Panc1 (cell line): ENCODE measurements around the gene RIMBP2. TPM values are rescaled to one million over a fixed set of nuclear protein-coding genes. Genes with fewer than 3 reads are reported as not detected.

Source experiments
- ATAC-seq: fragments of 200-7000 bp; cut with Tn5 transposase; 2 replicates; pipeline ENCODE4 v1.9.1; 2020; ENCODE audit warnings: mild to moderate bottlenecking, moderate library complexity
- BruUV-seq: library from RNA; stranded (reverse); fragments of 400-500 nt; replicated peaks from 2 replicates; lab custom pipeline; 2021; lab: Mats Ljungman, UMichigan
- CTCF ChIA-PET: fragments of 300-600 bp; sonication (Branson Sonifier 250); formaldehyde crosslinking; loops from one replicate; lab custom pipeline; 2022; ENCODE audit warnings: antibody characterized with exemption; lab: Charles Lee
- POLR2A ChIA-PET: fragments of 300-600 bp; sonication (Branson Sonifier 250); formaldehyde crosslinking; loops from one replicate; lab custom pipeline; 2022; ENCODE audit warnings: antibody characterized with exemption; lab: Charles Lee
- DNase-seq: peaks from one replicate; pipeline ENCODE4 v3.0.0-alpha.2; 2010; ENCODE audit warnings: low read depth, low spot score
- H3K27ac ChIP-seq: 2 replicates; pipeline ENCODE4 v1.5.1; 2011; ENCODE audit warnings: mild to moderate bottlenecking, low read length, inconsistent platforms
- H3K27me3 ChIP-seq: fragments of 200-500 bp; sonication (Bioruptor generic); 2 replicates; pipeline ENCODE4 v1.6.0; 2014; ENCODE audit warnings: low read length, inconsistent platforms; ENCODE audit not compliant: control insufficient read depth, insufficient read depth
- H3K36me3 ChIP-seq: fragments of 200-500 bp; sonication (Bioruptor generic); 2 replicates; pipeline ENCODE4 v1.5.1; 2014; ENCODE audit warnings: inconsistent platforms, mild to moderate bottlenecking, low read length, moderate library complexity; ENCODE audit not compliant: control insufficient read depth, insufficient read depth
- H3K4me1 ChIP-seq: 2 replicates; pipeline ENCODE4 v1.5.1; 2011; ENCODE audit warnings: inconsistent platforms, mild to moderate bottlenecking, low read length, moderate library complexity; ENCODE audit not compliant: control insufficient read depth, insufficient read depth
- H3K4me3 ChIP-seq, 2 experiments: 2 replicates each; pipeline ENCODE4 v1.5.1; 2011 to 2012; ENCODE audit warnings: low read depth in 2 of 2, low read length in 2 of 2, mild to moderate bottlenecking in 2 of 2, inconsistent platforms in 1 of 2, moderate library complexity in 1 of 2
- H3K9me3 ChIP-seq: fragments of 200-500 bp; sonication (Bioruptor generic); 2 replicates; pipeline ENCODE4 v1.5.1; 2014; ENCODE audit warnings: low read depth, mild to moderate bottlenecking, inconsistent platforms, low read length, moderate library complexity; ENCODE audit not compliant: control insufficient read depth, insufficient read depth
- POLR2AphosphoS5 ChIP-seq: IDR thresholded peaks from 2 replicates; pipeline ENCODE4 v1.6.1; 2012; ENCODE audit warnings: mild to moderate bottlenecking, low read depth, low read length, moderate library complexity
- SIN3A ChIP-seq: IDR thresholded peaks from 2 replicates; pipeline ENCODE4 v1.6.1; 2012; ENCODE audit warnings: low read depth, mild to moderate bottlenecking, low read length, moderate library complexity, borderline replicate concordance; ENCODE audit not compliant: insufficient read depth
- TCF7L2 ChIP-seq: IDR thresholded peaks from 2 replicates; pipeline ENCODE4 v1.6.1; 2011; ENCODE audit warnings: mild to moderate bottlenecking, low read depth, low read length, inconsistent platforms
- in situ Hi-C: cut with HindIII; loops from 2 replicates; pipeline ENCODE4 v1.10.0; 2016; ENCODE audit warnings: low sequenced_read_pairs, low pct_unique_long_range_greater_than_20kb
- intact Hi-C: fragments of 100-400 bp; cut with micrococcal nuclease; formaldehyde crosslinking; loops from one replicate; pipeline ENCODE4 v1.10.0; 2022; ENCODE audit not compliant: unreplicated experiment
- total RNA-seq: library from RNA; stranded (reverse); gene quantifications from one replicate; pipeline ENCODE4 v1.2.1, GENCODE V29; 2021; ENCODE audit not compliant: unreplicated experiment
- TF ChIP-seq, protein P1 (sequence below), 2 experiments: IDR thresholded peaks; 2 replicates each; pipeline ENCODE4 v1.6.1; 2011 to 2012; ENCODE audit warnings: low read depth in 2 of 2, control low read depth in 1 of 2, low read length in 1 of 2, mild to moderate bottlenecking in 1 of 2, moderate library complexity in 1 of 2; ENCODE audit not compliant: insufficient read depth in 1 of 2
- TF ChIP-seq, protein P2 (sequence below): fragments of 450-650 bp; IDR thresholded peaks from 2 replicates; pipeline ENCODE4 v1.5.1; 2017; ENCODE audit warnings: mild to moderate bottlenecking

Gene RIMBP2
- total RNA-seq, 1 experiment from 2014 or later, result not detected

DNA sequence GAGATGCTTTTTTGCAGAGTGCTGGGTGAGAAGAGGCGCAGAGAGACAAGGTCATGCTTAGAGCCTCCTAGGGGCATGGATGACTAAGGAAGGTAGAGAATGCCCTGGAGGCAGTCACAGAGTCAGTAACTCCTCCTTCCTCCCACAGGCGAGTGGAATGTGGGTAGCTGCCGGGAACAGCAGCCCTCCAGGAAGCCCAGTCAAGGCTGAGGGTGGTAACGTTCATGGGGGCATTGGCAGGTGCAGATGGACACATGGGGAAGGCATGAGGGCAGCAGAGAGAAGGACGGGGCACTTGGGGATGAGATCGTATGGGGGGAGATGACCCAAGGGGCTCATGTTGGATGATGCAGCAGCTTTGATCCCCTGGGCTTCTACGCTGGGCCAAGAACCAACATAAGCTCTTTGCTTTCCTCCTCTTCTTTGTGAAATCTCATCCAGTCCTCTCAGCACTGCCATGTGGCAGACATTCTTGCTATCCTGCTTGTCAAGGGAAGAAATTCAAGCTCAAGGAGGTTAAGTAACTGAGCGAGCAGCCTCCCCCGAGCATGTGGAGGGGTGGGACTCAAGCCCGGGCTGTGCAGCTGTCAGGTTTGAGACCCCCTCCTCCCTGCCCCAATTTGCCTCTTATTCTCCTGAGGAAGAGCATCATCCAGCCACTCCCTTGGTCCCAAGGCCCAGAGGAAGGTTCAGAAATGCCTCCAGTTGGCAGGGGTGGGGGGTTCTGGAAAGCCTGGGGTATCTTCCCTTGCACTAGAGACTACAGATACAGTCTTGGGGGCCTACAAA, 190.5 kb downstream of the RIMBP2 start:
- TF ChIP-seq POLR2AphosphoS5, result no peak
- no peak for TF ChIP-seq SIN3A
- TF ChIP-seq TCF7L2, result no peak
- TF ChIP-seq, protein P1, sequence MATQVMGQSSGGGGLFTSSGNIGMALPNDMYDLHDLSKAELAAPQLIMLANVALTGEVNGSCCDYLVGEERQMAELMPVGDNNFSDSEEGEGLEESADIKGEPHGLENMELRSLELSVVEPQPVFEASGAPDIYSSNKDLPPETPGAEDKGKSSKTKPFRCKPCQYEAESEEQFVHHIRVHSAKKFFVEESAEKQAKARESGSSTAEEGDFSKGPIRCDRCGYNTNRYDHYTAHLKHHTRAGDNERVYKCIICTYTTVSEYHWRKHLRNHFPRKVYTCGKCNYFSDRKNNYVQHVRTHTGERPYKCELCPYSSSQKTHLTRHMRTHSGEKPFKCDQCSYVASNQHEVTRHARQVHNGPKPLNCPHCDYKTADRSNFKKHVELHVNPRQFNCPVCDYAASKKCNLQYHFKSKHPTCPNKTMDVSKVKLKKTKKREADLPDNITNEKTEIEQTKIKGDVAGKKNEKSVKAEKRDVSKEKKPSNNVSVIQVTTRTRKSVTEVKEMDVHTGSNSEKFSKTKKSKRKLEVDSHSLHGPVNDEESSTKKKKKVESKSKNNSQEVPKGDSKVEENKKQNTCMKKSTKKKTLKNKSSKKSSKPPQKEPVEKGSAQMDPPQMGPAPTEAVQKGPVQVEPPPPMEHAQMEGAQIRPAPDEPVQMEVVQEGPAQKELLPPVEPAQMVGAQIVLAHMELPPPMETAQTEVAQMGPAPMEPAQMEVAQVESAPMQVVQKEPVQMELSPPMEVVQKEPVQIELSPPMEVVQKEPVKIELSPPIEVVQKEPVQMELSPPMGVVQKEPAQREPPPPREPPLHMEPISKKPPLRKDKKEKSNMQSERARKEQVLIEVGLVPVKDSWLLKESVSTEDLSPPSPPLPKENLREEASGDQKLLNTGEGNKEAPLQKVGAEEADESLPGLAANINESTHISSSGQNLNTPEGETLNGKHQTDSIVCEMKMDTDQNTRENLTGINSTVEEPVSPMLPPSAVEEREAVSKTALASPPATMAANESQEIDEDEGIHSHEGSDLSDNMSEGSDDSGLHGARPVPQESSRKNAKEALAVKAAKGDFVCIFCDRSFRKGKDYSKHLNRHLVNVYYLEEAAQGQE (IDR thresholded peaks at IDR 0.05; ENCODE audit: insufficient read depth in 1 of 2, low read depth in 2 of 2, low read length in 1 of 2), result no peak
- TF ChIP-seq, protein P2, sequence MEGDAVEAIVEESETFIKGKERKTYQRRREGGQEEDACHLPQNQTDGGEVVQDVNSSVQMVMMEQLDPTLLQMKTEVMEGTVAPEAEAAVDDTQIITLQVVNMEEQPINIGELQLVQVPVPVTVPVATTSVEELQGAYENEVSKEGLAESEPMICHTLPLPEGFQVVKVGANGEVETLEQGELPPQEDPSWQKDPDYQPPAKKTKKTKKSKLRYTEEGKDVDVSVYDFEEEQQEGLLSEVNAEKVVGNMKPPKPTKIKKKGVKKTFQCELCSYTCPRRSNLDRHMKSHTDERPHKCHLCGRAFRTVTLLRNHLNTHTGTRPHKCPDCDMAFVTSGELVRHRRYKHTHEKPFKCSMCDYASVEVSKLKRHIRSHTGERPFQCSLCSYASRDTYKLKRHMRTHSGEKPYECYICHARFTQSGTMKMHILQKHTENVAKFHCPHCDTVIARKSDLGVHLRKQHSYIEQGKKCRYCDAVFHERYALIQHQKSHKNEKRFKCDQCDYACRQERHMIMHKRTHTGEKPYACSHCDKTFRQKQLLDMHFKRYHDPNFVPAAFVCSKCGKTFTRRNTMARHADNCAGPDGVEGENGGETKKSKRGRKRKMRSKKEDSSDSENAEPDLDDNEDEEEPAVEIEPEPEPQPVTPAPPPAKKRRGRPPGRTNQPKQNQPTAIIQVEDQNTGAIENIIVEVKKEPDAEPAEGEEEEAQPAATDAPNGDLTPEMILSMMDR, result no peak
- BruUV-seq, result no TSS peak
- Histone ChIP-seq H3K36me3 (no peaks in the 10 kb centered on the region), H3K4me1 (no peaks in the 10 kb centered on the region), H3K27me3 (peaks cover 10% of the 10 kb centered on the region; the same call in 1 of the 2 replicates), H3K27ac (no peak overlapping the region), H3K4me3 (no peak overlapping the region), H3K9me3 (no peaks in the 10 kb centered on the region)
- DNase-seq (no peak), ATAC-seq (no peak)
- ChIA-PET POLR2A (no interaction called here), CTCF (no interaction called here)
- intact Hi-C loops (no loop called here), in situ Hi-C loops (no loop called here)

DNA sequence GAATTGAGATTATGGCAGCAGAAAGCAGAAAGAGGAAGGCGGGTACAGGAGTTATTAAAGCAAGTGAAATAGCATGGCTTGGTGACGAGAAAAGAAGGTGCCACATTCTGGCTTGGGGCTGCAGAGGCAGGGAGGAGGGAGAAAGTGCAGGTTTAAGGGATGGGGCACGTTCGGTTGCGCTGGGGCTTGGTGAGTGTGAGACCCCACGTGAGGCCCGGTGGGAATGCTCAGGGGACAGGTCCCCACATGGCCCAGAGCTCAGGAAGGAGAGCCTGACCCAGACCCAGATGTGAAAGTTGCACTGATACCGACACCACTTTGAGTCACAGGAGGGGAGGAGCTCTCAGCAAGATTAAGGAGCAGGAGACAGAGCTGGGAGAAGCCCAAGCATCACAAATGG, 191.3 kb downstream of the RIMBP2 start:
- peaks cover 10% of the 10 kb centered on the region; the same call in 1 of the 2 replicates for H3K27me3 ChIP-seq
- no peaks in the 10 kb centered on the region for H3K36me3 ChIP-seq
- in situ Hi-C loops, result no loop called here
- POLR2A ChIA-PET, result no interaction called here
- no peaks in the 10 kb centered on the region for H3K4me1 ChIP-seq
- CTCF ChIA-PET, result no interaction called here
- no peak for DNase-seq
- H3K9me3 ChIP-seq, result no peaks in the 10 kb centered on the region
- intact Hi-C loops, result no loop called here
- H3K27ac ChIP-seq, result no peak overlapping the region
- no TSS peak for BruUV-seq
- TF ChIP-seq SIN3A (no peak), TCF7L2 (no peak), POLR2AphosphoS5 (no peak)
- TF ChIP-seq, protein P1 (IDR thresholded peaks at IDR 0.05; ENCODE audit: insufficient read depth in 1 of 2, low read depth in 2 of 2, low read length in 1 of 2), result no peak
- H3K4me3 ChIP-seq, result no peak overlapping the region
- ATAC-seq, result no peak
